Mucosa of descending colon (tissue), 3 donors: ENCODE measurements around the gene SEC14L5. TPM values are rescaled to one million over a fixed set of nuclear protein-coding genes. Genes with fewer than 3 reads are reported as not detected.
"Not testable (repeated sequence)": the region's sequence is repeated elsewhere in the genome, so short reads cannot be mapped to it uniquely, and the experiment has no call there.

Experiments used
- ATAC-seq: fragments of 200-7000 bp; cut with Tn5 transposase; one replicate; pipeline ENCODE4 v1.9.1; 2020; ENCODE audit warnings: mild to moderate bottlenecking, moderate library complexity
- DNase-seq, 3 donors: peaks; one replicate each; pipeline ENCODE4 v3.0.0-alpha.2; 2020
- H3K36me3 ChIP-seq: fragments of 200-600 bp; one replicate; pipeline ENCODE4 v1.8.0; 2021; ENCODE audit warnings: low read depth, mild to moderate bottlenecking
- H3K4me1 ChIP-seq: fragments of 200-600 bp; one replicate; pipeline ENCODE4 v1.8.0; 2021; ENCODE audit warnings: low read depth, mild to moderate bottlenecking
- H3K4me3 ChIP-seq: fragments of 200-600 bp; one replicate; pipeline ENCODE4 v1.8.0; 2021; ENCODE audit warnings: mild to moderate bottlenecking
- H3K9me3 ChIP-seq: fragments of 200-600 bp; one replicate; pipeline ENCODE4 v1.8.0; 2021; ENCODE audit warnings: mild to moderate bottlenecking
- intact Hi-C, 2 donors: fragments of 100-400 bp; cut with DNase I in 1 of 2; cut with micrococcal nuclease in 1 of 2; formaldehyde crosslinking; loops; one replicate each; pipeline versions ENCODE4 v1.11.0 to v1.11.1; 2022; cut with DNase I, micrococcal nuclease
- total RNA-seq, 3 donors: library from RNA; stranded (reverse); fragmentation: NEBNext Ultra II Directional in 2 of 3; extraction: Animal tissue kit (Norgen Biotek cat#: 25700) in 2 of 3; gene quantifications; one replicate each; pipeline versions ENCODE4 v1.2.1 to v1.2.4, GENCODE V29; 2021 to 2023
- TF ChIP-seq, protein P1 (sequence below): fragments of 200-600 bp; IDR thresholded peaks from one replicate; pipeline ENCODE4 v1.8.0; 2022; ENCODE audit warnings: antibody characterized with exemption, mild to moderate bottlenecking
- donor health status: DM: no; HTN: no; CAD: no; lungs with moderate emphysema.
- donor health status: DM: no; HTN: no; CAD: no.
- donor health status: DM: no; HTN: yes; CAD: no.

SEC14L5 gene
- total RNA-seq, 3 donors from 2014 or later: 1.3 to 1.6 (median 1.4) TPM

- Histone ChIP-seq H3K4me3 (no peak overlapping the region), H3K9me3 (no peaks in the 10 kb centered on the region), H3K4me1 (peaks cover 4% of the 10 kb centered on the region), H3K36me3 (no peaks in the 10 kb centered on the region)
- TF ChIP-seq, protein P1, sequence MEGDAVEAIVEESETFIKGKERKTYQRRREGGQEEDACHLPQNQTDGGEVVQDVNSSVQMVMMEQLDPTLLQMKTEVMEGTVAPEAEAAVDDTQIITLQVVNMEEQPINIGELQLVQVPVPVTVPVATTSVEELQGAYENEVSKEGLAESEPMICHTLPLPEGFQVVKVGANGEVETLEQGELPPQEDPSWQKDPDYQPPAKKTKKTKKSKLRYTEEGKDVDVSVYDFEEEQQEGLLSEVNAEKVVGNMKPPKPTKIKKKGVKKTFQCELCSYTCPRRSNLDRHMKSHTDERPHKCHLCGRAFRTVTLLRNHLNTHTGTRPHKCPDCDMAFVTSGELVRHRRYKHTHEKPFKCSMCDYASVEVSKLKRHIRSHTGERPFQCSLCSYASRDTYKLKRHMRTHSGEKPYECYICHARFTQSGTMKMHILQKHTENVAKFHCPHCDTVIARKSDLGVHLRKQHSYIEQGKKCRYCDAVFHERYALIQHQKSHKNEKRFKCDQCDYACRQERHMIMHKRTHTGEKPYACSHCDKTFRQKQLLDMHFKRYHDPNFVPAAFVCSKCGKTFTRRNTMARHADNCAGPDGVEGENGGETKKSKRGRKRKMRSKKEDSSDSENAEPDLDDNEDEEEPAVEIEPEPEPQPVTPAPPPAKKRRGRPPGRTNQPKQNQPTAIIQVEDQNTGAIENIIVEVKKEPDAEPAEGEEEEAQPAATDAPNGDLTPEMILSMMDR: no peak
- intact Hi-C loops: loop anchor here in 1 of 2 donors (10.0 kb wide), 1 partner anchor 114 kb away; the partner anchor contains the start of genes GLYR1 and UBN1
- no peak for DNase-seq
- ATAC-seq: no peak
Observed at GRCh38 chr16:4958510-4959438, 644 bp downstream of the SEC14L5 start.

DNA sequence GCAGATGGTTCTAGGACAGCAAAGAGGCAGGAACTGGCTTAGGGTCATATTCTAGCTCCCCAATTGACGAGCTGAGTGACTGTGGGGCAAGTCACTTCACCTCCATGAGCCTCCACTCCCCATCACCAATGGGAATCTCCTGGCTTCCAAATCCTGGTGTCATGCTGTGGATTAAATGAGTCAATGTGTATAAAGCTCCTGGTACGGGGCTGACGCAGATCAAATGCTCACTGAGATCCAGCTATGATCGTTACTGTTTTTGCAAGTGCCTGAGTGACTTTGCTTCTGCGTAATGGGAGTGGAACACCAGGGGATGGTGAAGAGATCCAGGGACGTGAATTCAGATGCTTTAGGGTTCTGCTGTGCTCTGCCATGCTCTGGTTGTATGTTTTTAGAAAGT, 2.4 kb downstream of the SEC14L5 start:
- no peak overlapping the region for H3K4me3 ChIP-seq
- no peak for ATAC-seq
- intact Hi-C loops: no loop called here
- peaks cover 4% of the 10 kb centered on the region for H3K4me1 ChIP-seq
- no peak for DNase-seq
- H3K36me3 ChIP-seq: no peaks in the 10 kb centered on the region
- H3K9me3 ChIP-seq: no peaks in the 10 kb centered on the region
- TF ChIP-seq, protein P1: no peak

GRCh38 chr16:4962716-4963115, 4.6 kb downstream of the SEC14L5 start:
- DNase-seq: no peak
- Histone ChIP-seq H3K4me3 (no peak overlapping the region), H3K36me3 (no peaks in the 10 kb centered on the region), H3K4me1 (no peaks in the 10 kb centered on the region), H3K9me3 (no peaks in the 10 kb centered on the region)
- TF ChIP-seq, protein P1: no peak
- no peak for ATAC-seq
- intact Hi-C loops: no loop called here

DNA sequence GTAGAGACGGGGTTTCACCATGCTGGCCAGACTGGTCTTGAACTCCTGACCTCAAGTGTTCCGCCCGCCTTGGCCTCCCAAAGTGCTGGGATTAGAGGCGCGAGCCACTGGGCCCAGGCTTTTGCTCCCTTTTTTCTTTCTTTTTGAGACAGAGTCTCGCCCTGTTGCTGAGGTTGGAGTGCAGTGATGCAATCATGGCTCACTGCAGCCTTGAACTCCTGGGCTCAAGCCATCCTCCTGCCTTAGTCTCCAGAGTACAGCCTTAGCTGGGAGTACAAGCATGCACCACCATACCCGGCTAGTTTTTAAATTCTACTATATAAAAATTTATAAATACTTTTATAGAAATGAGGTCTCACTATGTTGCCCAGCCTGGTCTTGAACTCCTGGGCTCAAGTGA, 5.4 kb downstream of the SEC14L5 start:
- H3K4me3 ChIP-seq, H3K9me3 ChIP-seq, H3K4me1 ChIP-seq, H3K36me3 ChIP-seq, DNase-seq, ATAC-seq, intact Hi-C loops: not testable (repeated sequence)

GRCh38 chr16:4966736-4967453, 8.8 kb downstream of the SEC14L5 start:
- no peaks in the 10 kb centered on the region for H3K9me3 ChIP-seq
- DNase-seq: no peak

GRCh38 chr16:4968278-4968677, 10.1 kb downstream of the SEC14L5 start:
- H3K4me1 ChIP-seq, H3K4me3 ChIP-seq, ATAC-seq, H3K36me3 ChIP-seq, H3K9me3 ChIP-seq, intact Hi-C loops, DNase-seq: not testable (repeated sequence)

More at GRCh38 chr16:4966736-4967453, 8.8 kb downstream of the SEC14L5 start:
- Histone ChIP-seq H3K4me1 (no peaks in the 10 kb centered on the region), H3K36me3 (no peaks in the 10 kb centered on the region), H3K4me3 (no peak overlapping the region)
- peak; percentile 29 for ATAC-seq
- TF ChIP-seq, protein P1: no peak
- intact Hi-C loops: no loop called here
